OCI-LY1 (cell line): ENCODE data around the gene PCYT1B.

Experiments
- H2AFZ ChIP-seq: fragments of 200-600 bp; sonication (generic), shearing (Covaris generic); 2 replicates; pipeline ENCODE4 v1.6.0; 2014; ENCODE audit warnings: antibody characterized with exemption, mild to moderate bottlenecking, low read length
- H3F3A ChIP-seq: fragments of 200-600 bp; sonication (generic), shearing (Covaris generic); 2 replicates; pipeline ENCODE4 v1.6.0; 2014; ENCODE audit warnings: mild to moderate bottlenecking, antibody characterized with exemption, low read length, moderate library complexity; ENCODE audit not compliant: insufficient read depth
- H3K27ac ChIP-seq: fragments of 200-600 bp; sonication (generic); 2 replicates; pipeline ENCODE4 v1.5.1; 2014; ENCODE audit warnings: low read length, mixed run types, mild to moderate bottlenecking, low read depth; ENCODE audit not compliant: poor library complexity, severe bottlenecking
- H3K27me3 ChIP-seq: fragments of 200-600 bp; sonication (generic); 2 replicates; pipeline ENCODE4 v1.6.0; 2014; ENCODE audit warnings: antibody characterized with exemption, mild to moderate bottlenecking, low read length, moderate library complexity; ENCODE audit not compliant: insufficient read depth
- H3K36me3 ChIP-seq: fragments of 200-600 bp; sonication (generic); 2 replicates; pipeline ENCODE4 v1.6.1; 2014; ENCODE audit warnings: mild to moderate bottlenecking, antibody characterized with exemption, low read length, moderate library complexity, mixed read lengths; ENCODE audit not compliant: insufficient read depth
- H3K4me1 ChIP-seq: fragments of 200-600 bp; sonication (generic); 2 replicates; pipeline ENCODE4 v1.5.1; 2014; ENCODE audit warnings: mild to moderate bottlenecking, low read length, moderate library complexity; ENCODE audit not compliant: insufficient read depth, severe bottlenecking
- H3K4me2 ChIP-seq: fragments of 200-600 bp; sonication (generic), shearing (Covaris generic); 2 replicates; pipeline ENCODE4 v1.6.1; 2014; ENCODE audit warnings: low read length
- H3K4me3 ChIP-seq: fragments of 200-600 bp; sonication (generic); 2 replicates; pipeline ENCODE4 v1.5.1; 2014; ENCODE audit warnings: low read length, low read depth, mild to moderate bottlenecking, mixed read lengths; ENCODE audit not compliant: poor library complexity, severe bottlenecking
- H3K79me2 ChIP-seq: fragments of 200-600 bp; shearing (Covaris generic); 2 replicates; pipeline ENCODE4 v1.6.1; 2016; ENCODE audit warnings: mixed run types, low read length, mixed read lengths; ENCODE audit not compliant: insufficient read depth
- H3K9ac ChIP-seq: fragments of 200-600 bp; sonication (generic), shearing (Covaris generic); 2 replicates; pipeline ENCODE4 v1.6.1; 2014; ENCODE audit warnings: mild to moderate bottlenecking, low read length, mixed read lengths
- H3K9me2 ChIP-seq: fragments of 200-600 bp; sonication (generic), shearing (Covaris generic); 2 replicates; pipeline ENCODE4 v1.6.1; 2014; ENCODE audit warnings: low read depth, mild to moderate bottlenecking, low read length, mixed read lengths
- H3K9me3 ChIP-seq: fragments of 200-600 bp; shearing (Covaris generic); 2 replicates; pipeline ENCODE4 v1.6.1; 2014; ENCODE audit warnings: low read length, mixed read lengths
- H4K20me1 ChIP-seq: fragments of 200-600 bp; sonication (generic), shearing (Covaris generic); 2 replicates; pipeline ENCODE4 v1.6.0; 2016; ENCODE audit warnings: mild to moderate bottlenecking, low read length; ENCODE audit not compliant: insufficient read depth
- EZH2 ChIP-seq: fragments of 200-600 bp; sonication (generic), shearing (Covaris generic); IDR thresholded peaks from 2 replicates; pipeline ENCODE4 v1.8.0; 2017; ENCODE audit warnings: borderline replicate concordance, mixed run types, mild to moderate bottlenecking, antibody characterized with exemption, low read length, moderate library complexity, mixed read lengths
- TF ChIP-seq, protein P1 (sequence below): fragments of 200-600 bp; sonication (generic), shearing (Covaris generic); IDR thresholded peaks from 2 replicates; pipeline ENCODE4 v1.5.1; 2017; ENCODE audit warnings: mild to moderate bottlenecking, antibody characterized with exemption, low read length, moderate library complexity, mixed read lengths

The PCYT1B gene

DNA sequence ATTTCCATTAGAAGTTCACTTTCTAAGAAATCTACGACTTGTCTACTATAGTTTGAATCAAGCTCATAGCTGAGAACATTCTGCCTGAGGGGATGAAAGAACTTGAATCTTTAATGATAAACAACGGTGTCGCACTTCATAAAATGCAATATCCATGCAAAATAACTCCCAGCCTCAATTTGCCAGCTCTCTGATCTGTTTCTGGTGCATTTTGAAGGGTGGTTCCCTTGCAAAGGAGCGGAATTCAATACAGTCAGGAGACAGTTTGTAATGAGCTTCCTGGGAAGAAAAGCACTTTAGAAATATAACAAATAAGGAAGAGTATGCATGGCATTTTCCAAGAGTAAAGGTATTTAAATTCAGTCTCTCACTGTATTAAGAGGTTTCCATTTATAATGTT lies 80.0 kb downstream of the PCYT1B start:
- Histone ChIP-seq H3K27me3 (no peaks in the 10 kb centered on the region), H3K9ac (no peak overlapping the region), H3K79me2 (no peaks in the 10 kb centered on the region), H2AFZ (no peak overlapping the region), H4K20me1 (no peaks in the 10 kb centered on the region), H3K4me1 (no peaks in the 10 kb centered on the region), H3K4me3 (no peak overlapping the region), H3F3A (no peaks in the 10 kb centered on the region), H3K4me2 (no peak overlapping the region), H3K27ac (no peak overlapping the region), H3K9me3 (no peaks in the 10 kb centered on the region), H3K9me2 (no peaks in the 10 kb centered on the region), H3K36me3 (no peaks in the 10 kb centered on the region)
- TF ChIP-seq, protein P1, sequence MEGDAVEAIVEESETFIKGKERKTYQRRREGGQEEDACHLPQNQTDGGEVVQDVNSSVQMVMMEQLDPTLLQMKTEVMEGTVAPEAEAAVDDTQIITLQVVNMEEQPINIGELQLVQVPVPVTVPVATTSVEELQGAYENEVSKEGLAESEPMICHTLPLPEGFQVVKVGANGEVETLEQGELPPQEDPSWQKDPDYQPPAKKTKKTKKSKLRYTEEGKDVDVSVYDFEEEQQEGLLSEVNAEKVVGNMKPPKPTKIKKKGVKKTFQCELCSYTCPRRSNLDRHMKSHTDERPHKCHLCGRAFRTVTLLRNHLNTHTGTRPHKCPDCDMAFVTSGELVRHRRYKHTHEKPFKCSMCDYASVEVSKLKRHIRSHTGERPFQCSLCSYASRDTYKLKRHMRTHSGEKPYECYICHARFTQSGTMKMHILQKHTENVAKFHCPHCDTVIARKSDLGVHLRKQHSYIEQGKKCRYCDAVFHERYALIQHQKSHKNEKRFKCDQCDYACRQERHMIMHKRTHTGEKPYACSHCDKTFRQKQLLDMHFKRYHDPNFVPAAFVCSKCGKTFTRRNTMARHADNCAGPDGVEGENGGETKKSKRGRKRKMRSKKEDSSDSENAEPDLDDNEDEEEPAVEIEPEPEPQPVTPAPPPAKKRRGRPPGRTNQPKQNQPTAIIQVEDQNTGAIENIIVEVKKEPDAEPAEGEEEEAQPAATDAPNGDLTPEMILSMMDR: no peak
- TF ChIP-seq EZH2: no peak

DNA sequence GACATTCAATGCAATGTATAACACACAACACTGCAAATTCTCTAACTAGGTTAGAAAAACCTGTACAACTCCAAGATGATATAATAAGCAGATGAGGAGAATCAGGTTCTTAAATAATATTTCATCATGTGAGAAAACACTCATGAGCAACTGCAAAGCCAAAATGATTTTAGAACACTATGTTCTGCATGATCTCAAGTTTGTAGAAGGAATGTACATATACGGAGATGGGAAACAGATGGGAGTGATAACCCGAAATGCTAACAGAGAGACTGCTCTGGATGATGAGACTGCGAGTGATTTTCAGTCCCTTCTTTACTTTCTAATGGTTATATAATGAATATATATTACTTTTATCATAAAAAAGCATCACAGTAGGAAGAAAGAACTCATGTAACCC lies 80.9 kb downstream of the PCYT1B start:
- H4K20me1 ChIP-seq: no peaks in the 10 kb centered on the region
- TF ChIP-seq EZH2: no peak
- TF ChIP-seq, protein P1: no peak
- no peaks in the 10 kb centered on the region for H3K27me3 ChIP-seq
- H2AFZ ChIP-seq: no peak overlapping the region
- H3K4me1 ChIP-seq: no peaks in the 10 kb centered on the region
- H3K9ac ChIP-seq: no peak overlapping the region
- no peak overlapping the region for H3K4me2 ChIP-seq
- H3F3A ChIP-seq: no peaks in the 10 kb centered on the region
- no peaks in the 10 kb centered on the region for H3K9me3 ChIP-seq
- H3K79me2 ChIP-seq: no peaks in the 10 kb centered on the region
- H3K27ac ChIP-seq: no peak overlapping the region
- no peak overlapping the region for H3K4me3 ChIP-seq
- H3K9me2 ChIP-seq: no peaks in the 10 kb centered on the region
- H3K36me3 ChIP-seq: no peaks in the 10 kb centered on the region

DNA sequence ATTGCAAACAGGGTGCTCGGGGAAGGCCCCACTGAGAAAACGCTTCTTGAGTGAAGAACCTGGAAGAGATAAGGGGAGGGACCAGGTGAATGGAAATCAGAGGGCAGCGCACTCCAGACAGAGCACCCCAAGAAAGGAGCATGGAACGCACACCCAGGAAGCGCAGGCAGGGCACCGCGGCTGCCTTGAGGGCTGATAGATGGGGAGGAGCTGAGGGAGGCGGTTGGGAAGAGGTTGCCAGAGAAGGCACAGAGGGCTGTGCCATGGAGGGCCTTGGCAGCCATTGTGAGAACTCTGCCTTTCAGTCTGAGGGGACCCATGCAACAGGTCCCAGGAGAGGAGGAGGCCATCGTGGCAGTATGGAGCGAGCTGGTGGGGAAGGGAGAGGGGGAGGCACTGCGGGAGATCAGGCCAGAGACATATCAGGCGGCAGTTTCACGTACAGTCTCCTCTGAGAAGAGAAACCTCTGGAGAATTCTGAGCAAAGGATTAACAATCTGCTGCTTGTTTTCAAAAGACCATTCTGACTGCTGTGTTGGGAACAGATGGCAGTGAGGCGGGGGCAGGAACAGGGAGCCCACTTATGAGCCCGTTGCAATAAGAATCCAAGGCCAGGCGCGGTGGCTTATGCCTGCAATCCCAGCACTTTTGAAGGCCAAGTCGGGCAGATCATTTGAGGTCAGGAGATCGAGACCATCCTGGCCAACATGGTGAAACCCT lies 83.7 kb downstream of the PCYT1B start:
- Histone ChIP-seq H4K20me1 (no peaks in the 10 kb centered on the region), H3K4me2 (no peak overlapping the region), H2AFZ (no peak overlapping the region), H3F3A (no peaks in the 10 kb centered on the region), H3K79me2 (no peaks in the 10 kb centered on the region), H3K27ac (no peak overlapping the region), H3K9me3 (no peaks in the 10 kb centered on the region), H3K27me3 (no peaks in the 10 kb centered on the region), H3K36me3 (no peaks in the 10 kb centered on the region), H3K9ac (no peak overlapping the region), H3K4me1 (no peaks in the 10 kb centered on the region), H3K9me2 (no peaks in the 10 kb centered on the region), H3K4me3 (no peak overlapping the region)
- TF ChIP-seq EZH2: no peak
- TF ChIP-seq, protein P1: no peak
